ENCODE measurements around the gene OR6C2.

- no peak for TF ChIP-seq CTCF (IDR thresholded peaks at IDR 0.05)
- TF ChIP-seq EP300 (IDR thresholded peaks at IDR 0.05): no peak
- TF ChIP-seq POLR2AphosphoS5 (IDR thresholded peaks at IDR 0.05): no peak
Measured at GRCh38 chr12:55495490-55495889, 51.6 kb downstream of the OR6C2 start.
